Lower leg skin (tissue), 4 donors: ENCODE data around the gene ANKRD33. TPM values are rescaled to one million over a fixed set of nuclear protein-coding genes. Genes with fewer than 3 reads are reported as not detected.

Source experiments
- DNase-seq, 2 donors: peaks; one replicate each; pipeline ENCODE4 v3.0.0-alpha.2; 2019; ENCODE audit warnings: low spot score in 2 of 2
- H3K4me3 ChIP-seq: fragments of 200-600 bp; sonication (generic); 2 replicates; pipeline ENCODE4 v1.5.1; 2017; ENCODE audit warnings: mild to moderate bottlenecking, low read depth; ENCODE audit not compliant: poor library complexity, severe bottlenecking
- CTCF ChIP-seq, 3 donors: fragments of 450-650 bp; IDR thresholded peaks; one replicate each; pipeline ENCODE4 v1.5.1; 2016; ENCODE audit warnings: antibody characterized with exemption in 3 of 3, mild to moderate bottlenecking in 3 of 3, moderate library complexity in 2 of 3
- POLR2A ChIP-seq, 2 donors: fragments of 450-650 bp; IDR thresholded peaks; one replicate each; pipeline ENCODE4 v1.6.1; 2016 to 2017; ENCODE audit warnings: antibody characterized with exemption in 2 of 2, mild to moderate bottlenecking in 1 of 2, moderate library complexity in 1 of 2
- WGBS, 2 donors: methylation state at CpG; one replicate each; pipeline ENCODE4 v1.1.5; 2018; 5-methylcytosine and 5-hydroxymethylcytosine counted together
- intact Hi-C: fragments of 100-400 bp; cut with DNase I; formaldehyde crosslinking; loops from one replicate; pipeline ENCODE4 v1.15.0; 2023; ENCODE audit warnings: low total_unique reads
- total RNA-seq, 4 donors: library from RNA; depleted of rRNA; stranded (reverse); fragments of >200 nt; gene quantifications; one replicate each; pipeline ENCODE4 v1.1.0, GENCODE V29; 2016

Gene ANKRD33
- total RNA-seq, 4 donors from 2014 or later = not detected

DNA sequence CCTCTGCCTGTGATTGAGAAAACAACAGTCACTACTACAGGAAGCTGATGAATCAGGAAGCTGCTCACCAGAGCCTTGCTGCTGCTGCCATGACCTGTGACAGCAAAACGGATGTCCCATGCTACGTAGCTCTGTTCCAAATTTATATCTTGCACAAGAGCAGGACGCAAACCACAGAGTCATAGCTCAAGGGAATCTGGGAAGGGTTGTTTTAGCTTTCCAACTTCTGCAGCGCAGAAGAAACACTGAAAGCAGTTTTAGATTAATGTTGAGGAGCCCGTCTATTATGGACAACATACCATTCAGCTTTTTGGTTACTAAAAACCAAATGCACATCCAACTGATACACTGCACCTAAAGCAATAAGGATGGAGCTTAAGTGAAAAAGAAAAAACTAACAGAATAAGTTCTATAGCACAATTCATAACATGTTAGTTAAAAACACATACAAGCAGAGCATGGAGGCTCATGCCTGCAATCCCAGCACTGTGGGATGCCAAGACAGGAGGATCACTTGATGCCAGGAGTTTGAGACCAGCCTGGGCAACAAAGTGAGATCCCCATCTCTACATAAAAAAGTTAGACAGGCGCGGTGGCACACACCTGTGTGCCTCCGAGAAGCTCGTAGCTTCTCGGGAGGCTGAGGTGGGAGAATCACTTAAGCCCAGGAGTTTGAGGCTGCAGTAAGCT lies 1.7 kb upstream of the ANKRD33 start:
- no peak for TF ChIP-seq CTCF (IDR thresholded peaks at IDR 0.05)
- no peak for TF ChIP-seq POLR2A (IDR thresholded peaks at IDR 0.05)
- DNase-seq = peak; percentile 91 to 93
- no peak overlapping the region for H3K4me3 ChIP-seq
- 53 to 55% methylated on average over 10 of the region's 10 CpGs for WGBS, 2 donors
- intact Hi-C loops = no loop called here

GRCh38 chr12:51888316-51889215 lies 663 bp downstream of the ANKRD33 start:
- DNase-seq = peak in 1 of 2 donors; percentile 58
- WGBS, 2 donors = 72 to 73% methylated on average over 13 to 14 of the region's 15 CpGs
- no peak overlapping the region for H3K4me3 ChIP-seq
- TF ChIP-seq POLR2A (IDR thresholded peaks at IDR 0.05) (no peak), CTCF (IDR thresholded peaks at IDR 0.05) (no peak)
- intact Hi-C loops = no loop called here

DNA sequence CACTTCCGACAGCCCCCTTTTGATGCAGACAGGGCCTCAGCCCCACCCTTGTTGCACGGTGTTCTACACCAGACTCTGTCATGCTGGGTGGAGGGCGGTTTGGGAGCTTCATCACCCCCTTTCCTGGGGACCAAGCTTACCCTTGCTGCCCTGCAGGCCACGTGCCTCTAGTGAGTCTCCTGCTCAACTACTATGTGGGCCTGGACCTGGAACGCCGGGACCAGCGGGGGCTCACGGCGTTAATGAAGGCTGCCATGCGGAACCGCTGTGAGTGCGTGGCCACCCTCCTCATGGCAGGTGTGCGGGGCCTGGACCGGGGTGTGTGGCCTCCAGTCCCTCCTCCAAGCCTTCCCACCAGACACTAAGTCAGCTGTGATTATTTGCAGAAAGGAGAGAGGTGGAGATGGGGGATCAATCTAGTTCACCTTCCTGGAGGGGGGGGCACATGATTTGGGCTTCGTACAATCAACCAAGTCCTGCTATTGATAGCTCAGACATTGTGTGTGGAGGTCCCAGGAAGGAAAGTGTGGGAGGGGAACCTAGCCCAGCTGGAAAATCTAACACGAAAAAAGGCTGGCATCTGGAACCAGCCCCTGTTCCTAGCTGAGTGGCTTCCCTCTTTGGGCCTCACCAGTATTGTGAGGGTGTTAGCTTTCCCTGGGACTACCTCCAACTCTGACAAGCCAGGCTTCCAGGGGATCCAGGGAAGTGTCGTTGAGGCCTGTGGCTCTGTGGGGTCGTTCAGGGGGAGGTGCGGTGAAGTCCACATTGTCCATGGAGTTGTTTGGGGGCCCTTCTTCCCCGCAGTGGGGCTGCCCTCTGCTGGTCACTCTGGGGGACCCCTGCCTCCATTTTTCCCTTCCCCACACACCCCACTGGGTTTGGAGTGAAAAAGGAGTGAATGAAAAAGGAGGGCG lies 1.6 kb downstream of the ANKRD33 start:
- 85% methylated on average over 21 of the region's 21 CpGs for WGBS, 2 donors
- DNase-seq = peak in 1 of 2 donors; percentile 79

GRCh38 chr12:51890133-51890464 lies 2.2 kb downstream of the ANKRD33 start:
- intact Hi-C loops = no loop called here
- TF ChIP-seq POLR2A (IDR thresholded peaks at IDR 0.05) = no peak
- TF ChIP-seq CTCF (IDR thresholded peaks at IDR 0.05) = no peak
- no peak overlapping the region for H3K4me3 ChIP-seq
- DNase-seq = peak in 1 of 2 donors; percentile 58
- WGBS, 2 donors = 55 to 89% methylated on average over 2 of the region's 2 CpGs

More for the DNA sequence above, 1.6 kb downstream of the ANKRD33 start:
- no peak for TF ChIP-seq POLR2A (IDR thresholded peaks at IDR 0.05)
- no peak for TF ChIP-seq CTCF (IDR thresholded peaks at IDR 0.05)
- H3K4me3 ChIP-seq = no peak overlapping the region
- intact Hi-C loops = no loop called here

DNA sequence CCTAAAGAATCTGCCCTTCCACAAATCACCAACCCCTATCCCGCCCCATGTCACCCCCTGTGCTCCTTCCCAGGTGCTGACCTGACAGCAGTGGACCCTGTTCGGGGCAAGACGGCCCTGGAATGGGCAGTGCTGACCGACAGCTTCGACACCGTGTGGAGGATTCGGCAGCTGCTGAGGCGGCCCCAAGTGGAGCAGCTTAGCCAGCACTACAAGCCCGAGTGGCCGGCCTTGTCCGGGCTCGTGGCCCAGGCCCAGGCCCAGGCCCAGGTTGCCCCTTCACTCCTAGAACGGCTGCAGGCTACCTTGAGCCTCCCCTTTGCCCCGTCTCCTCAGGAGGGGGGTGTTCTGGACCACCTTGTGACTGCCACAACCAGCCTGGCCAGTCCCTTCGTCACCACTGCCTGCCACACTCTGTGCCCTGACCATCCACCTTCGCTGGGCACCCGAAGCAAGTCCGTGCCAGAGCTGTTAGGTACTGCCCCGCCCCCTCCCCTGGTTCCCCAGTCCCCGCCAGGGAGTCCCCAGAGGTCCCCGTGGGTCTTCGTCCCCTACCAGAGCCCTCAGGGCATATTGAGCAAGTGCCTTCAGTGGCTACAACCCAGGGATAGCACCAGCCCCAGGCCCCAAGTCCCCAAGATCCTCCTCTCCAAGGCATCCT lies 2.7 kb downstream of the ANKRD33 start:
- no peak overlapping the region for H3K4me3 ChIP-seq
- TF ChIP-seq POLR2A (IDR thresholded peaks at IDR 0.05) = no peak
- TF ChIP-seq CTCF (IDR thresholded peaks at IDR 0.05) = no peak
- intact Hi-C loops = no loop called here
- DNase-seq = peak in 1 of 2 donors; percentile 81
- 87 to 89% methylated on average over 21 to 22 of the region's 22 CpGs for WGBS, 2 donors
